ENCODE measurements around the gene TMEM132D.

Gene TMEM132D

GRCh38 chr12:129258781-129259318 lies 645.0 kb downstream of the TMEM132D start:
- Histone ChIP-seq H2AFZ (ENCODE audit: low read length) (no peak overlapping the region), H4K20me1 (ENCODE audit: insufficient read depth, low read length) (no peaks in the 10 kb centered on the region), H3K4me1 (ENCODE audit: insufficient read depth, low read length, severe bottlenecking) (no peaks in the 10 kb centered on the region), H3K9me3 (ENCODE audit: low read length) (no peaks in the 10 kb centered on the region), H3K27me3 (ENCODE audit: insufficient read depth, low read length) (no peaks in the 10 kb centered on the region), H3K9me2 (ENCODE audit: low read depth, low read length) (no peaks in the 10 kb centered on the region), H3K27ac (ENCODE audit: low read depth, low read length, poor library complexity, severe bottlenecking) (no peak overlapping the region), H3F3A (ENCODE audit: insufficient read depth, low read length) (no peaks in the 10 kb centered on the region), H3K4me3 (ENCODE audit: low read depth, low read length, poor library complexity, severe bottlenecking) (no peak overlapping the region), H3K4me2 (ENCODE audit: low read length) (no peak overlapping the region), H3K79me2 (ENCODE audit: insufficient read depth, low read length) (no peaks in the 10 kb centered on the region), H3K9ac (ENCODE audit: low read length) (no peak overlapping the region), H3K36me3 (ENCODE audit: insufficient read depth, low read length) (no peaks in the 10 kb centered on the region)
- TF ChIP-seq CTCF (IDR thresholded peaks at IDR 0.05; ENCODE audit: low read length) (no peak), EZH2 (IDR thresholded peaks at IDR 0.05; ENCODE audit: borderline replicate concordance, low read length) (no peak)

- no peaks in the 10 kb centered on the region for H3K9me2 ChIP-seq (ENCODE audit: low read depth, low read length)
- no peaks in the 10 kb centered on the region for H3K79me2 ChIP-seq (ENCODE audit: insufficient read depth, low read length)
- no peaks in the 10 kb centered on the region for H3K36me3 ChIP-seq (ENCODE audit: insufficient read depth, low read length)
- no peaks in the 10 kb centered on the region for H3K9me3 ChIP-seq (ENCODE audit: low read length)
- H3K4me2 ChIP-seq (ENCODE audit: low read length) = no peak overlapping the region
- H3K4me3 ChIP-seq (ENCODE audit: low read depth, low read length, poor library complexity, severe bottlenecking) = no peak overlapping the region
- TF ChIP-seq CTCF (IDR thresholded peaks at IDR 0.05; ENCODE audit: low read length) (no peak), EZH2 (IDR thresholded peaks at IDR 0.05; ENCODE audit: borderline replicate concordance, low read length) (no peak)
- H3K9ac ChIP-seq (ENCODE audit: low read length) = no peak overlapping the region
- H3K4me1 ChIP-seq (ENCODE audit: insufficient read depth, low read length, severe bottlenecking) = no peaks in the 10 kb centered on the region
- no peaks in the 10 kb centered on the region for H4K20me1 ChIP-seq (ENCODE audit: insufficient read depth, low read length)
- no peak overlapping the region for H2AFZ ChIP-seq (ENCODE audit: low read length)
- no peaks in the 10 kb centered on the region for H3K27me3 ChIP-seq (ENCODE audit: insufficient read depth, low read length)
- no peak overlapping the region for H3K27ac ChIP-seq (ENCODE audit: low read depth, low read length, poor library complexity, severe bottlenecking)
- H3F3A ChIP-seq (ENCODE audit: insufficient read depth, low read length) = no peaks in the 10 kb centered on the region
Measured at GRCh38 chr12:129257524-129257923, 646.3 kb downstream of the TMEM132D start.

GRCh38 chr12:129246630-129247029 lies 657.2 kb downstream of the TMEM132D start:
- TF ChIP-seq EZH2 (IDR thresholded peaks at IDR 0.05; ENCODE audit: borderline replicate concordance, low read length) (no peak), CTCF (IDR thresholded peaks at IDR 0.05; ENCODE audit: low read length) (no peak)
- no peaks in the 10 kb centered on the region for H3K9me3 ChIP-seq (ENCODE audit: low read length)
- no peaks in the 10 kb centered on the region for H3K27me3 ChIP-seq (ENCODE audit: insufficient read depth, low read length)
- H3K27ac ChIP-seq (ENCODE audit: low read depth, low read length, poor library complexity, severe bottlenecking) = no peak overlapping the region
- H3K79me2 ChIP-seq (ENCODE audit: insufficient read depth, low read length) = no peaks in the 10 kb centered on the region
- no peak overlapping the region for H2AFZ ChIP-seq (ENCODE audit: low read length)
- H3K4me1 ChIP-seq (ENCODE audit: insufficient read depth, low read length, severe bottlenecking) = no peaks in the 10 kb centered on the region
- no peaks in the 10 kb centered on the region for H3F3A ChIP-seq (ENCODE audit: insufficient read depth, low read length)
- no peak overlapping the region for H3K4me3 ChIP-seq (ENCODE audit: low read depth, low read length, poor library complexity, severe bottlenecking)
- no peaks in the 10 kb centered on the region for H3K36me3 ChIP-seq (ENCODE audit: insufficient read depth, low read length)
- no peaks in the 10 kb centered on the region for H4K20me1 ChIP-seq (ENCODE audit: insufficient read depth, low read length)
- H3K9ac ChIP-seq (ENCODE audit: low read length) = no peak overlapping the region
- no peaks in the 10 kb centered on the region for H3K9me2 ChIP-seq (ENCODE audit: low read depth, low read length)
- no peak overlapping the region for H3K4me2 ChIP-seq (ENCODE audit: low read length)
